ENCODE data around the gene ATAD3C. TPM values are rescaled to one million over a fixed set of nuclear protein-coding genes. Genes with fewer than 3 reads are reported as not detected.
"Not testable (repeated sequence)": the region's sequence is repeated elsewhere in the genome, so short reads cannot be mapped to it uniquely, and the experiment has no call there.

The ATAD3C gene
- polyA plus RNA-seq, 2 of the 4 experiments (the other 2 are of a cell fraction), result not detected

DNA sequence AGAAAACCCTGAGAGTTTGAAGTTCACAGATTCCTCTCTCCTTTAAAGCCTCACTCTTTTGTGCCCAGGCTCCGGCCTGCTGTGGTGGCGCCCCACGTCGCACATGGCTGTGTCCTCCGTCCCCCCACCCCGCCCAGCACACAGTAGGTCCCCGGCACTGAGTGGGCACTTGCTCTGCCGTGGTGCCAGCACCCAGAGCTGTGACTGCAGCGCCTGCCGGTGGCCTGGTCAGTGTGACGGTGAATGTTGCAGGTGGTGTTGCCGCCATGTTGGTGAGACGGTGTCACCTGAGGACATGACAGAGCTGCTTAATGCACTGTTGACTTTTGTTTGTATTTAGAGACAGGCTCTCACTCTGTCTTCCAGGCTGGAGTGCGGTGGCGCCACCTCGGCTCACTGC is 3.4 kb downstream of the ATAD3C start:
- WGBS (ENCODE audit: missing lambda C conversion rate), result no CpG with 5 or more reads among the region's 16 CpGs
- FAIRE-seq, result no peak
- ChIA-PET CTCF (no interaction called here), POLR2A (no interaction called here)
- ATAC-seq, result no peak
- TF ChIP-seq CHD4 (IDR thresholded peaks at IDR 0.05; ENCODE audit: borderline replicate concordance) (no peak), ZNF302 (CRISPR knock-in tag; IDR thresholded peaks at IDR 0.05) (no peak), PBX3 (IDR thresholded peaks at IDR 0.05) (no peak), CHD2 (IDR thresholded peaks at IDR 0.05; ENCODE audit: low read length, partially characterized antibody) (no peak), MAFK (IDR thresholded peaks at IDR 0.05; ENCODE audit: partially characterized antibody) (no peak), JUN (IDR thresholded peaks at IDR 0.05) (no peak), GATA3 (IDR thresholded peaks at IDR 0.05; ENCODE audit: borderline replicate concordance) (no peak), TP53 (CRISPR knock-in tag; IDR thresholded peaks at IDR 0.05) (no peak), SMC3 (IDR thresholded peaks at IDR 0.05) (no peak), ZC3H11A (IDR thresholded peaks at IDR 0.05) (no peak), SREBF2 (IDR thresholded peaks at IDR 0.05) (no peak), KDM1A (IDR thresholded peaks at IDR 0.05; ENCODE audit: low read depth) (no peak)
- TF ChIP-seq, protein P1, sequence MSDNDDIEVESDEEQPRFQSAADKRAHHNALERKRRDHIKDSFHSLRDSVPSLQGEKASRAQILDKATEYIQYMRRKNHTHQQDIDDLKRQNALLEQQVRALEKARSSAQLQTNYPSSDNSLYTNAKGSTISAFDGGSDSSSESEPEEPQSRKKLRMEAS (IDR thresholded peaks at IDR 0.05), result no peak
- TF ChIP-seq, protein P2, sequence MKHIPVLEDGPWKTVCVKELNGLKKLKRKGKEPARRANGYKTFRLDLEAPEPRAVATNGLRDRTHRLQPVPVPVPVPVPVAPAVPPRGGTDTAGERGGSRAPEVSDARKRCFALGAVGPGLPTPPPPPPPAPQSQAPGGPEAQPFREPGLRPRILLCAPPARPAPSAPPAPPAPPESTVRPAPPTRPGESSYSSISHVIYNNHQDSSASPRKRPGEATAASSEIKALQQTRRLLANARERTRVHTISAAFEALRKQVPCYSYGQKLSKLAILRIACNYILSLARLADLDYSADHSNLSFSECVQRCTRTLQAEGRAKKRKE (CRISPR knock-in tag; IDR thresholded peaks at IDR 0.05; ENCODE audit: low read depth), result no peak
- no peaks in the 10 kb centered on the region for H3K9me3 ChIP-seq
- DNase-seq (ENCODE audit: low read depth in 1 of 2, low spot score in 1 of 2), result no peak
- no peak overlapping the region for H3K4me2 ChIP-seq
- H3K27ac ChIP-seq, result no peak overlapping the region
- no peak overlapping the region for H3K4me3 ChIP-seq
- no peaks in the 10 kb centered on the region for H3K4me1 ChIP-seq

DNA sequence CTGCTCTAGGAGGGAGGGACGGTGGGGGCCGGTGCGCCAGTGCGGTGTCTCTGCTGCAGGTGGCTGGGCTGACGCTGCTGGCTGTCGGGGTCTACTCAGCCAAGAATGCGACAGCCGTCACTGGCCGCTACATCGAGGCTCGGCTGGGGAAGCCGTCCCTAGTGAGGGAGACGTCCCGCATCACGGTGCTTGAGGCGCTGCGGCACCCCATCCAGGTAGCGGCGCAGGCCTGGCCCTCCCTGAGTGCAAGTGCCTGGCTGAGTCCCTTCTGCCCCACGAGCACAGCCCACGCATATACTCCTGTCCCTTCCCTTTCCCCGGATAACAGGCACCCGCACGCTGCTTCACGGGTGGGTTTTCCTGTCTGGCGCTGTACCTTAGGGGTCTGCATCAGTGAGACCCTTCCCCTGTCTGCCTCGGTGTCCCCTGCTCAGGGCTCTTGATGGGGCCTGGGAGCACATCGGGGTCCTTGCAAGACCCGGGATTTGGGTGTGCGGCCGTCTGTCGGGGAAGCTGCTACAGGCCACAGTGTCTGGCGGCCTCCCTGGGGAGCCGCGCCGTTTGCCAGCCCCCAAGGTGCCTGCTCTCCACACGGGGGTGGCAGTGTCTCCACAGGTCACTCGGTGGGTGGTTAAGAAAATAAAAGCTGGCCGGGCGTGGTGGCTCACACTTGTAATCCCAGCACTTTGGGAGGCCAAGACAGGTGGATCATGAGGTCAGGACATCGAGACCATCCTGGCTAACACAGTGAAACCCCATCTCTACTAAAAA is 5.0 kb downstream of the ATAD3C start:
- H3K27ac ChIP-seq; H3K4me1 ChIP-seq; H3K9me3 ChIP-seq; CTCF ChIA-PET; H3K4me2 ChIP-seq; POLR2A ChIA-PET; H3K4me3 ChIP-seq; FAIRE-seq; DNase-seq (ENCODE audit: low read depth in 1 of 2, low spot score in 1 of 2); ATAC-seq: not testable (repeated sequence)
- no CpG with 5 or more reads among the region's 41 CpGs for WGBS (ENCODE audit: missing lambda C conversion rate)

DNA sequence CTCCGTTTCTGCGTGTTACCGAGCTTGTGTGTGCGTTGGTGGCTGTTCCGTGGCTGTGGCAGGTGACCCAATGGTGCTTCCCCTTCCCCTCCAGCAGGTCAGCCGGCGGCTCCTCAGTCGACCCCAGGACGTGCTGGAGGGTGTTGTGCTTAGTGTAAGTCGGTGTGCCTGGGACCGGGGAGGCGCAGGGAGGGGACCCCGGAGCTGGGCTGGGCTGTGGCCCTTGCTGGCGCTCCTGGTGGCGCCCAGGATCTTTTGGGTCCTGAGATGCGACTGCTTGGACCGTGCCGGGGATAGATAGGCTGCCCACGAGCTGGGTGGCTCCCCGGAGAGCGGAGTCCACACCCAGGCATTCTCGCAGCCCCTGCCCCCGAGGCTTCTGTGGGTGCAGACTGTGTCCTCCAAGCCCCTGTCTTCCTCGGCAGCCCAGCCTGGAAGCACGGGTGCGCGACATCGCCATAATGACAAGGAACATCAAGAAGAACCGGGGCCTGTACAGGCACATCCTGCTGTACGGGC is 5.9 kb downstream of the ATAD3C start:
- Histone ChIP-seq H3K4me3 (no peak overlapping the region), H3K4me1 (no peaks in the 10 kb centered on the region), H3K27ac (no peak overlapping the region), H3K9me3 (no peaks in the 10 kb centered on the region), H3K4me2 (no peak overlapping the region)
- ChIA-PET POLR2A (no interaction called here), CTCF (no interaction called here)
- WGBS (ENCODE audit: missing lambda C conversion rate), result no CpG with 5 or more reads among the region's 30 CpGs
- no peak for ATAC-seq
- FAIRE-seq, result no peak
- DNase-seq (ENCODE audit: low read depth in 1 of 2, low spot score in 1 of 2), result no peak
- TF ChIP-seq MAFK (IDR thresholded peaks at IDR 0.05; ENCODE audit: partially characterized antibody), result no peak
- no peak for TF ChIP-seq MYC (IDR thresholded peaks at IDR 0.05; ENCODE audit: borderline replicate concordance, low read length)
- TF ChIP-seq, protein P2 (CRISPR knock-in tag; IDR thresholded peaks at IDR 0.05; ENCODE audit: low read depth), result no peak
- no peak for TF ChIP-seq TFCP2L1 (CRISPR knock-in tag; IDR thresholded peaks at IDR 0.05)
- no peak for TF ChIP-seq NPAS2 (CRISPR knock-in tag; IDR thresholded peaks at IDR 0.05; ENCODE audit: borderline replicate concordance)
- TF ChIP-seq GATA3 (IDR thresholded peaks at IDR 0.05; ENCODE audit: borderline replicate concordance), result no peak
- TF ChIP-seq NR3C1 (IDR thresholded peaks at IDR 0.05), result no peak
- TF ChIP-seq MAZ (IDR thresholded peaks at IDR 0.05; ENCODE audit: borderline replicate concordance, low read depth, low read length), result no peak
- no peak for TF ChIP-seq REST (IDR thresholded peaks at IDR 0.05)
- TF ChIP-seq, protein P3, sequence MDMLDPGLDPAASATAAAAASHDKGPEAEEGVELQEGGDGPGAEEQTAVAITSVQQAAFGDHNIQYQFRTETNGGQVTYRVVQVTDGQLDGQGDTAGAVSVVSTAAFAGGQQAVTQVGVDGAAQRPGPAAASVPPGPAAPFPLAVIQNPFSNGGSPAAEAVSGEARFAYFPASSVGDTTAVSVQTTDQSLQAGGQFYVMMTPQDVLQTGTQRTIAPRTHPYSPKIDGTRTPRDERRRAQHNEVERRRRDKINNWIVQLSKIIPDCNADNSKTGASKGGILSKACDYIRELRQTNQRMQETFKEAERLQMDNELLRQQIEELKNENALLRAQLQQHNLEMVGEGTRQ (IDR thresholded peaks at IDR 0.05), result no peak
- no peak for TF ChIP-seq BHLHE40 (IDR thresholded peaks at IDR 0.05; ENCODE audit: low read depth, low read length)
- no peak for TF ChIP-seq BCL3 (IDR thresholded peaks at IDR 0.05)

Data from A549 (cell line).